ENCODE measurements around the gene ZDHHC24.

DNA sequence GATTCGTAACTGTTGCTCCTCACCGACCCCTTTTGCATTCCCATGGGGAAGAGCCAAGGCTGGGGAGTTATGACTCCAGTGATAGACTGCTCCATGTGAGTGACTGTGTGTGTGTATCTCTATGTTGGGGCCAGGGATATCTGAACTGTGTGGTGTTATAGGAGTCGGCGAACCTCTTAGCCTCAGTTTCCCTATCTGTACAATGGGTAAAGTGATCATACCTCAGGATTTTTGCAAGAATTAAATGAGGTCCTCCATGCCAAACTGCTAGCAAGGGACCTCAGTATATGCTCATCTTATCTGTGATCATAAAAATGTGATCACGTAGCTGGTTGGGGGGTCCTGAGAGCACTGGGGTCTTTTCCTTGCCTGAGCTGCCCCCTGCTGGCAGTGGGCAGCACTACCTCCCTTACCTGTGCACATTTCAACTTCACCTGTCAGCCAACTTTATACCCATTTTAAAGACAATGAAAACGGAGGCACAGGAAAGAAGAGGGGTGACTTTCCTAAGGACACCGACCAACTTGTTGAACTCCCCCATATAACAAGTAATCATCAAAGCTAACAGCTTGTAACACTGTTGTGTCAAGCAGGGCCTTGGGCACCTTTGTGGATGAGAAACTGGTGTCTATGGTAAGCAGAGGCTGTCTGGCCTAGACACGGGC lies 67.0 kb downstream of the ZDHHC24 start:
- TF ChIP-seq RAD21 (conservative IDR thresholded peaks at IDR 0.05) (peak; percentile 45), CTCF (IDR thresholded peaks at IDR 0.05; ENCODE audit: poor library complexity, severe bottlenecking) (peak; percentile 64), EZH2 (IDR thresholded peaks at IDR 0.05; ENCODE audit: borderline replicate concordance, insufficient read depth, low read length, poor library complexity, severe bottlenecking) (no peak), MXI1 (conservative IDR thresholded peaks at IDR 0.05; ENCODE audit: poor library complexity, severe bottlenecking) (no peak)
